GM23338 (cell line): ENCODE data around the gene SHISAL2A. TPM values are rescaled to one million over a fixed set of nuclear protein-coding genes. Genes with fewer than 3 reads are reported as not detected.

Experiments used
- ATAC-seq: fragments of 200-7000 bp; cut with Tn5 transposase; 3 replicates; pipeline ENCODE4 v1.9.1; 2020
- DNase-seq: peaks from one replicate; pipeline ENCODE4 v3.0.0-alpha.2; 2015; ENCODE audit warnings: low spot score
- H2AFZ ChIP-seq: fragments of 200-600 bp; sonication (generic); 2 replicates; pipeline ENCODE4 v1.8.0; 2016; ENCODE audit warnings: antibody characterized with exemption, mild to moderate bottlenecking, moderate library complexity
- H3F3A ChIP-seq: fragments of 200-600 bp; sonication (generic); replicated peaks from 2 replicates; pipeline ENCODE4 v1.8.0; 2017; ENCODE audit warnings: antibody characterized with exemption, mixed run types, low read depth
- H3K27ac ChIP-seq: fragments of 200-600 bp; sonication (generic); 2 replicates; pipeline ENCODE4 v1.6.1; 2016; ENCODE audit warnings: low read depth
- H3K27me3 ChIP-seq: fragments of 200-600 bp; sonication (generic); 2 replicates; pipeline ENCODE4 v1.8.0; 2016; ENCODE audit warnings: mild to moderate bottlenecking, mixed run types, moderate library complexity; ENCODE audit not compliant: insufficient read depth
- H3K36me3 ChIP-seq: fragments of 200-600 bp; sonication (generic); 2 replicates; pipeline ENCODE4 v1.8.0; 2016; ENCODE audit warnings: mild to moderate bottlenecking; ENCODE audit not compliant: insufficient read depth
- H3K4me1 ChIP-seq: fragments of 200-600 bp; sonication (generic); 2 replicates; pipeline ENCODE4 v1.8.0; 2016; ENCODE audit warnings: mild to moderate bottlenecking, moderate library complexity; ENCODE audit not compliant: insufficient read depth
- H3K4me2 ChIP-seq: fragments of 200-600 bp; sonication (generic); 2 replicates; pipeline ENCODE4 v1.7.1; 2017; ENCODE audit warnings: mixed run types
- H3K4me3 ChIP-seq: fragments of 200-600 bp; sonication (generic); 2 replicates; pipeline ENCODE4 v1.6.1; 2016; ENCODE audit warnings: mixed run types
- H3K79me2 ChIP-seq: fragments of 200-600 bp; sonication (generic); replicated peaks from 2 replicates; pipeline ENCODE4 v1.8.0; 2017; ENCODE audit warnings: mild to moderate bottlenecking; ENCODE audit not compliant: insufficient read depth
- H3K9me2 ChIP-seq: fragments of 200-600 bp; sonication (generic); 2 replicates; pipeline ENCODE4 v1.8.0; 2017; ENCODE audit not compliant: insufficient read depth
- H4K20me1 ChIP-seq: fragments of 200-600 bp; sonication (generic); replicated peaks from 2 replicates; pipeline ENCODE4 v1.8.0; 2017; ENCODE audit warnings: mild to moderate bottlenecking; ENCODE audit not compliant: insufficient read depth
- H3K27ac Mint-ChIP-seq: 2 replicates; pipeline ENCODE4 v1.8.0; 2020; ENCODE audit warnings: inconsistent platforms, mild to moderate bottlenecking, moderate library complexity, mixed read lengths
- H3K27me3 Mint-ChIP-seq: 3 replicates; pipeline ENCODE4 v1.8.0; 2022; ENCODE audit warnings: low read depth, mild to moderate bottlenecking, moderate library complexity, mixed read lengths, inconsistent platforms; ENCODE audit not compliant: insufficient read depth, poor library complexity
- H3K36me3 Mint-ChIP-seq: 3 replicates; pipeline ENCODE4 v1.8.0; 2021; ENCODE audit warnings: low read depth, mild to moderate bottlenecking, inconsistent platforms, moderate library complexity, mixed read lengths
- H3K4me1 Mint-ChIP-seq: 3 replicates; pipeline ENCODE4 v1.8.0; 2020; ENCODE audit warnings: mild to moderate bottlenecking, inconsistent platforms, mixed read lengths
- H3K4me3 Mint-ChIP-seq: 3 replicates; pipeline ENCODE4 v1.8.0; 2021; ENCODE audit warnings: moderate library complexity, mild to moderate bottlenecking, inconsistent platforms, mixed read lengths
- H3K9me3 Mint-ChIP-seq: 3 replicates; pipeline ENCODE4 v1.8.0; 2020; ENCODE audit warnings: moderate library complexity, mild to moderate bottlenecking, inconsistent platforms, mixed read lengths
- CREB1 ChIP-seq: fragments of 250-450 bp; sonication (Bioruptor Pico); IDR thresholded peaks from 2 replicates; pipeline ENCODE4 v1.5.0; 2020; ENCODE audit warnings: low read depth, mild to moderate bottlenecking, moderate library complexity
- EZH2 ChIP-seq: fragments of 200-600 bp; sonication (generic); IDR thresholded peaks from one replicate; pipeline ENCODE4 v1.8.0; 2017; ENCODE audit warnings: antibody characterized with exemption, mild to moderate bottlenecking, low read depth; ENCODE audit not compliant: unreplicated experiment
- NANOG ChIP-seq: IDR thresholded peaks from 2 replicates; pipeline ENCODE4 v1.6.1; 2016; ENCODE audit warnings: antibody characterized with exemption, borderline replicate concordance
- POLR2AphosphoS5 ChIP-seq: IDR thresholded peaks from 2 replicates; pipeline ENCODE4 v1.6.1; 2016; ENCODE audit warnings: antibody characterized with exemption, low read depth
- STAT1 ChIP-seq: IDR thresholded peaks from one replicate; pipeline ENCODE4 v1.6.1; 2016; ENCODE audit warnings: antibody characterized with exemption; ENCODE audit not compliant: unreplicated experiment
- ZNF114 ChIP-seq: fragments of 250-450 bp; sonication (Bioruptor Pico); IDR thresholded peaks from 2 replicates; pipeline ENCODE4 v1.5.0; 2020; ENCODE audit warnings: mild to moderate bottlenecking, moderate library complexity
- polyA plus RNA-seq: library from polyadenylated mRNA; unstranded; fragments of >200 nt; fragmentation: Nextera tagmentation; extraction: Ambion mirVana; gene quantifications from 2 replicates; pipeline ENCODE4 v1.2.1, GENCODE V29; 2016
- total RNA-seq: library from RNA; depleted of rRNA; stranded (reverse); fragments of >200 nt; shearing (Covaris generic); gene quantifications from 2 replicates; pipeline ENCODE4 v1.2.3, GENCODE V29; 2014
- TF ChIP-seq, protein P1 (sequence below): IDR thresholded peaks from one replicate; pipeline ENCODE4 v1.6.1; 2018; ENCODE audit warnings: antibody characterized with exemption; ENCODE audit not compliant: unreplicated experiment
- TF ChIP-seq, protein P2 (sequence below), 2 experiments: fragments of 200-600 bp in 1 of 2; sonication (generic) in 1 of 2; conservative IDR thresholded peaks; 2 replicates each; pipeline versions ENCODE4 v1.5.1 to v1.6.1; 2016 to 2017; ENCODE audit warnings: antibody characterized with exemption in 2 of 2, low read depth in 2 of 2, mild to moderate bottlenecking in 2 of 2, moderate library complexity in 1 of 2
- TF ChIP-seq, protein P3 (sequence below): fragments of 250-450 bp; sonication (Bioruptor Pico); IDR thresholded peaks from 2 replicates; pipeline ENCODE4 v1.5.0; 2020; ENCODE audit warnings: mild to moderate bottlenecking, moderate library complexity

Gene SHISAL2A
- total and polyA plus RNA-seq, 2 experiments from 2014 or later = 0.10 to 1.2 TPM

DNA sequence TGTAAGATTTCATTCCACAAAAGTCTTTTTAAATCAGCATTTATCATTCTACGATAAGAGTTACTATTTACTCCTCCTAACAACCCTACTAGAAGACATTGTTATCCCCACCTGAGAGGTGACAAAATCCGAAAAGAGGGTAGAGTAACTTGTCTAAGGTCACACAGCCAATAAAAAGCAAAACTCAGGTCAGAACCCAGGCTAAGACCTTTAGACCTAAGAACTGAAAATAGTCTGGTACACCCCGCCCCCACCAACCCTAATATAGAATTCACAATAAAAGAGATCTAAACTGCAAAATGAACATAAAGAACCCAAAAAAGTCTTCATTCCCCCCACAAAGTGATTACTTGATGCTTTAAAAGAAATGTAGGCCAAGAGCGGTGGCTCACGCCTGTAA is 46.5 kb downstream of the SHISAL2A start (continued):
- TF ChIP-seq CREB1 (no peak), ZNF114 (CRISPR knock-in tag) (no peak), POLR2AphosphoS5 (no peak), NANOG (no peak), EZH2 (no peak)
- TF ChIP-seq, protein P1, sequence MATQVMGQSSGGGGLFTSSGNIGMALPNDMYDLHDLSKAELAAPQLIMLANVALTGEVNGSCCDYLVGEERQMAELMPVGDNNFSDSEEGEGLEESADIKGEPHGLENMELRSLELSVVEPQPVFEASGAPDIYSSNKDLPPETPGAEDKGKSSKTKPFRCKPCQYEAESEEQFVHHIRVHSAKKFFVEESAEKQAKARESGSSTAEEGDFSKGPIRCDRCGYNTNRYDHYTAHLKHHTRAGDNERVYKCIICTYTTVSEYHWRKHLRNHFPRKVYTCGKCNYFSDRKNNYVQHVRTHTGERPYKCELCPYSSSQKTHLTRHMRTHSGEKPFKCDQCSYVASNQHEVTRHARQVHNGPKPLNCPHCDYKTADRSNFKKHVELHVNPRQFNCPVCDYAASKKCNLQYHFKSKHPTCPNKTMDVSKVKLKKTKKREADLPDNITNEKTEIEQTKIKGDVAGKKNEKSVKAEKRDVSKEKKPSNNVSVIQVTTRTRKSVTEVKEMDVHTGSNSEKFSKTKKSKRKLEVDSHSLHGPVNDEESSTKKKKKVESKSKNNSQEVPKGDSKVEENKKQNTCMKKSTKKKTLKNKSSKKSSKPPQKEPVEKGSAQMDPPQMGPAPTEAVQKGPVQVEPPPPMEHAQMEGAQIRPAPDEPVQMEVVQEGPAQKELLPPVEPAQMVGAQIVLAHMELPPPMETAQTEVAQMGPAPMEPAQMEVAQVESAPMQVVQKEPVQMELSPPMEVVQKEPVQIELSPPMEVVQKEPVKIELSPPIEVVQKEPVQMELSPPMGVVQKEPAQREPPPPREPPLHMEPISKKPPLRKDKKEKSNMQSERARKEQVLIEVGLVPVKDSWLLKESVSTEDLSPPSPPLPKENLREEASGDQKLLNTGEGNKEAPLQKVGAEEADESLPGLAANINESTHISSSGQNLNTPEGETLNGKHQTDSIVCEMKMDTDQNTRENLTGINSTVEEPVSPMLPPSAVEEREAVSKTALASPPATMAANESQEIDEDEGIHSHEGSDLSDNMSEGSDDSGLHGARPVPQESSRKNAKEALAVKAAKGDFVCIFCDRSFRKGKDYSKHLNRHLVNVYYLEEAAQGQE = no peak

DNA sequence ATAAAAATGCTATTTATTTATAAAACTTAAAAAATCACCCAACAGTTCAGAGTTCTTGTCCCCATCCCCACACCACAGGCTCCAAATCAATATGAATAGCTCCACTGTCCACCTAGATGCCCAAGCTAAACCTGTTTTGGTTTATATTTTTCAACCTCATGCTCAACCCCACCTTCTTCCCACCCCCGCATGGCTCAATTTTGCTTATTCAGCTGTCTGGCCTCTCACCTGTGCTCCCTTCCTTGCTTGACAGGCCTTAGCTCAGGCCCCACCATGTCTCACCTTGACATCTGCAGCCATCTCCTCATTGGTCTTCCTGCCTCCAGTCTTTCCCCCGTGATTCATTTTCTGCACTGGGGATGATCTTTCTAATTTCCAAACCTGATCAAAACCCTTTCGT is 47.4 kb downstream of the SHISAL2A start:
- Histone ChIP-seq H3K4me1 (no peaks in the 10 kb centered on the region; the same call in 1 of the 2 replicates), H2AFZ (no peak overlapping the region), H3K36me3 (no peaks in the 10 kb centered on the region), H3K27me3 (no peaks in the 10 kb centered on the region), H3K27ac (no peak overlapping the region), H4K20me1 (no peaks in the 10 kb centered on the region; the same call in none of the 2 replicates), H3F3A (no peaks in the 10 kb centered on the region), H3K9me2 (no peaks in the 10 kb centered on the region), H3K4me3 (no peak overlapping the region), H3K79me2 (0 out of 2 replicates have a peak, but pooled peaks cover under 1% of the 10 kb centered on the region), H3K4me2 (no peak overlapping the region)
- H3K36me3 Mint-ChIP-seq = peaks cover 10% of the 10 kb centered on the region; the same call in 2 of the 3 replicates
- peaks cover 19% of the 10 kb centered on the region for H3K4me1 Mint-ChIP-seq
- ATAC-seq = no peak
- no peak for DNase-seq
- H3K9me3 Mint-ChIP-seq = no peaks in the 10 kb centered on the region; the same call in 2 of the 3 replicates
- no peak overlapping the region; the same call in 1 of the 2 replicates for H3K27ac Mint-ChIP-seq
- H3K4me3 Mint-ChIP-seq = no peak overlapping the region
- H3K27me3 Mint-ChIP-seq = peaks cover 8% of the 10 kb centered on the region
- TF ChIP-seq, protein P2, sequence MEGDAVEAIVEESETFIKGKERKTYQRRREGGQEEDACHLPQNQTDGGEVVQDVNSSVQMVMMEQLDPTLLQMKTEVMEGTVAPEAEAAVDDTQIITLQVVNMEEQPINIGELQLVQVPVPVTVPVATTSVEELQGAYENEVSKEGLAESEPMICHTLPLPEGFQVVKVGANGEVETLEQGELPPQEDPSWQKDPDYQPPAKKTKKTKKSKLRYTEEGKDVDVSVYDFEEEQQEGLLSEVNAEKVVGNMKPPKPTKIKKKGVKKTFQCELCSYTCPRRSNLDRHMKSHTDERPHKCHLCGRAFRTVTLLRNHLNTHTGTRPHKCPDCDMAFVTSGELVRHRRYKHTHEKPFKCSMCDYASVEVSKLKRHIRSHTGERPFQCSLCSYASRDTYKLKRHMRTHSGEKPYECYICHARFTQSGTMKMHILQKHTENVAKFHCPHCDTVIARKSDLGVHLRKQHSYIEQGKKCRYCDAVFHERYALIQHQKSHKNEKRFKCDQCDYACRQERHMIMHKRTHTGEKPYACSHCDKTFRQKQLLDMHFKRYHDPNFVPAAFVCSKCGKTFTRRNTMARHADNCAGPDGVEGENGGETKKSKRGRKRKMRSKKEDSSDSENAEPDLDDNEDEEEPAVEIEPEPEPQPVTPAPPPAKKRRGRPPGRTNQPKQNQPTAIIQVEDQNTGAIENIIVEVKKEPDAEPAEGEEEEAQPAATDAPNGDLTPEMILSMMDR (conservative IDR thresholded peaks at IDR 0.05; ENCODE audit: low read depth in 2 of 2) = no peak
- TF ChIP-seq STAT1 (no peak), NANOG (no peak), EZH2 (no peak), ZNF114 (CRISPR knock-in tag) (no peak), POLR2AphosphoS5 (no peak)
- TF ChIP-seq, protein P1 = no peak
- TF ChIP-seq, protein P3, sequence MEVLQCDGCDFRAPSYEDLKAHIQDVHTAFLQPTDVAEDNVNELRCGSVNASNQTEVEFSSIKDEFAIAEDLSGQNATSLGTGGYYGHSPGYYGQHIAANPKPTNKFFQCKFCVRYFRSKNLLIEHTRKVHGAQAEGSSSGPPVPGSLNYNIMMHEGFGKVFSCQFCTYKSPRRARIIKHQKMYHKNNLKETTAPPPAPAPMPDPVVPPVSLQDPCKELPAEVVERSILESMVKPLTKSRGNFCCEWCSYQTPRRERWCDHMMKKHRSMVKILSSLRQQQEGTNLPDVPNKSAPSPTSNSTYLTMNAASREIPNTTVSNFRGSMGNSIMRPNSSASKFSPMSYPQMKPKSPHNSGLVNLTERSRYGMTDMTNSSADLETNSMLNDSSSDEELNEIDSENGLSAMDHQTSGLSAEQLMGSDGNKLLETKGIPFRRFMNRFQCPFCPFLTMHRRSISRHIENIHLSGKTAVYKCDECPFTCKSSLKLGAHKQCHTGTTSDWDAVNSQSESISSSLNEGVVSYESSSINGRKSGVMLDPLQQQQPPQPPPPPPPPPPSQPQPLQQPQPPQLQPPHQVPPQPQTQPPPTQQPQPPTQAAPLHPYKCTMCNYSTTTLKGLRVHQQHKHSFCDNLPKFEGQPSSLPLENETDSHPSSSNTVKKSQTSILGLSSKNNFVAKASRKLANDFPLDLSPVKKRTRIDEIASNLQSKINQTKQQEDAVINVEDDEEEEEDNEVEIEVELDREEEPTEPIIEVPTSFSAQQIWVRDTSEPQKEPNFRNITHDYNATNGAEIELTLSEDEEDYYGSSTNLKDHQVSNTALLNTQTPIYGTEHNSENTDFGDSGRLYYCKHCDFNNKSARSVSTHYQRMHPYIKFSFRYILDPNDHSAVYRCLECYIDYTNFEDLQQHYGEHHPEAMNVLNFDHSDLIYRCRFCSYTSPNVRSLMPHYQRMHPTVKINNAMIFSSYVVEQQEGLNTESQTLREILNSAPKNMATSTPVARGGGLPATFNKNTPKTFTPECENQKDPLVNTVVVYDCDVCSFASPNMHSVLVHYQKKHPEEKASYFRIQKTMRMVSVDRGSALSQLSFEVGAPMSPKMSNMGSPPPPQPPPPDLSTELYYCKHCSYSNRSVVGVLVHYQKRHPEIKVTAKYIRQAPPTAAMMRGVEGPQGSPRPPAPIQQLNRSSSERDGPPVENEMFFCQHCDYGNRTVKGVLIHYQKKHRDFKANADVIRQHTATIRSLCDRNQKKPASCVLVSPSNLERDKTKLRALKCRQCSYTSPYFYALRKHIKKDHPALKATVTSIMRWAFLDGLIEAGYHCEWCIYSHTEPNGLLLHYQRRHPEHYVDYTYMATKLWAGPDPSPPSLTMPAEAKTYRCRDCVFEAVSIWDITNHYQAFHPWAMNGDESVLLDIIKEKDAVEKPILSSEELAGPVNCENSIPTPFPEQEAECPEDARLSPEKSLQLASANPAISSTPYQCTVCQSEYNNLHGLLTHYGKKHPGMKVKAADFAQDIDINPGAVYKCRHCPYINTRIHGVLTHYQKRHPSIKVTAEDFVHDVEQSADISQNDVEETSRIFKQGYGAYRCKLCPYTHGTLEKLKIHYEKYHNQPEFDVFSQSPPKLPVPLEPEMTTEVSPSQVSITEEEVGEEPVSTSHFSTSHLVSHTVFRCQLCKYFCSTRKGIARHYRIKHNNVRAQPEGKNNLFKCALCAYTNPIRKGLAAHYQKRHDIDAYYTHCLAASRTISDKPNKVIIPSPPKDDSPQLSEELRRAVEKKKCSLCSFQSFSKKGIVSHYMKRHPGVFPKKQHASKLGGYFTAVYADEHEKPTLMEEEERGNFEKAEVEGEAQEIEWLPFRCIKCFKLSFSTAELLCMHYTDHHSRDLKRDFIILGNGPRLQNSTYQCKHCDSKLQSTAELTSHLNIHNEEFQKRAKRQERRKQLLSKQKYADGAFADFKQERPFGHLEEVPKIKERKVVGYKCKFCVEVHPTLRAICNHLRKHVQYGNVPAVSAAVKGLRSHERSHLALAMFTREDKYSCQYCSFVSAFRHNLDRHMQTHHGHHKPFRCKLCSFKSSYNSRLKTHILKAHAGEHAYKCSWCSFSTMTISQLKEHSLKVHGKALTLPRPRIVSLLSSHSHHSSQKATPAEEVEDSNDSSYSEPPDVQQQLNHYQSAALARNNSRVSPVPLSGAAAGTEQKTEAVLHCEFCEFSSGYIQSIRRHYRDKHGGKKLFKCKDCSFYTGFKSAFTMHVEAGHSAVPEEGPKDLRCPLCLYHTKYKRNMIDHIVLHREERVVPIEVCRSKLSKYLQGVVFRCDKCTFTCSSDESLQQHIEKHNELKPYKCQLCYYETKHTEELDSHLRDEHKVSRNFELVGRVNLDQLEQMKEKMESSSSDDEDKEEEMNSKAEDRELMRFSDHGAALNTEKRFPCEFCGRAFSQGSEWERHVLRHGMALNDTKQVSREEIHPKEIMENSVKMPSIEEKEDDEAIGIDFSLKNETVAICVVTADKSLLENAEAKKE (CRISPR knock-in tag) = no peak
